Endothelial cell of umbilical vein (primary cell): ENCODE measurements around the gene LRRC71. TPM values are rescaled to one million over a fixed set of nuclear protein-coding genes. Genes with fewer than 3 reads are reported as not detected.

Experiments
- BruUV-seq: library from RNA; stranded (reverse); fragments of 400-500 nt; replicated peaks from 2 replicates; lab custom pipeline; 2021; lab: Mats Ljungman, UMichigan
- CTCF ChIA-PET: fragments of 300-600, 350-600 bp; sonication (Branson Sonifier 250); formaldehyde crosslinking; loops from one replicate; lab custom pipeline; 2021; ENCODE audit warnings: antibody characterized with exemption, inconsistent platforms; lab: Charles Lee
- POLR2A ChIA-PET: fragments of 300-600, 350-600 bp; sonication (Branson Sonifier 250); formaldehyde crosslinking; loops from one replicate; lab custom pipeline; 2021; ENCODE audit warnings: antibody characterized with exemption, inconsistent platforms; lab: Charles Lee
- DNase-seq: peaks from one replicate; pipeline ENCODE4 v3.0.0-alpha.2; 2011; ENCODE audit warnings: low read depth, low spot score
- FAIRE-seq: peaks from 2 replicates; lab custom pipeline; 2011; peaks lifted over from hg19 to GRCh38; lab: Jason Lieb, UNC
- H2AFZ ChIP-seq: 2 replicates; pipeline ENCODE4 v1.6.0; 2012; ENCODE audit warnings: low read depth, low read length, control low read depth, inconsistent platforms
- H3K27ac ChIP-seq: 2 replicates; pipeline ENCODE4 v1.5.1; 2011; ENCODE audit warnings: low read depth, mild to moderate bottlenecking, control low read depth, low read length, moderate library complexity; ENCODE audit not compliant: insufficient read depth
- H3K27me3 ChIP-seq, 2 experiments: 2 replicates each; pipeline versions ENCODE4 v1.6.0 to v1.6.1; 2011; ENCODE audit warnings: low read length in 2 of 2, mixed read lengths in 1 of 2; ENCODE audit not compliant: control insufficient read depth in 2 of 2, insufficient read depth in 2 of 2
- H3K36me3 ChIP-seq, 2 experiments: 2 replicates in 1 of 2; 3 replicates in 1 of 2; pipeline ENCODE4 v1.5.1; 2011; ENCODE audit warnings: low read length in 2 of 2, mild to moderate bottlenecking in 1 of 2, moderate library complexity in 1 of 2; ENCODE audit not compliant: control insufficient read depth in 2 of 2, insufficient read depth in 2 of 2; ENCODE audit errors: extremely low read depth in 1 of 2
- H3K4me1 ChIP-seq: 3 replicates; pipeline ENCODE4 v1.5.1; 2011; ENCODE audit warnings: mild to moderate bottlenecking, low read length; ENCODE audit not compliant: control insufficient read depth, insufficient read depth; ENCODE audit errors: extremely low read depth
- H3K4me2 ChIP-seq: 2 replicates; pipeline ENCODE4 v1.6.1; 2011; ENCODE audit warnings: low read length, control low read depth, mixed read lengths; ENCODE audit not compliant: insufficient read depth
- H3K4me3 ChIP-seq, 3 experiments: fragments of 200-600 bp in 1 of 3; sonication (generic), shearing (Covaris generic) in 1 of 3; replicated peaks in 1 of 3; 2 replicates each; pipeline ENCODE4 v1.5.1; 2011 to 2016; ENCODE audit warnings: control low read depth in 3 of 3, low read length in 3 of 3, mild to moderate bottlenecking in 2 of 3, inconsistent platforms in 1 of 3, low read depth in 1 of 3, moderate library complexity in 1 of 3; ENCODE audit not compliant: insufficient read depth in 1 of 3
- H3K79me2 ChIP-seq: 2 replicates; pipeline ENCODE4 v1.6.0; 2012; ENCODE audit warnings: low read length, inconsistent platforms; ENCODE audit not compliant: control insufficient read depth, insufficient read depth
- H3K9ac ChIP-seq: replicated peaks from 2 replicates; pipeline ENCODE3; 2011; ENCODE audit warnings: low read length, control low read depth; ENCODE audit not compliant: insufficient read depth; ENCODE audit errors: extremely low read depth
- H3K9me1 ChIP-seq: replicated peaks from 3 replicates; pipeline ENCODE4 v1.6.0; 2011; ENCODE audit warnings: mild to moderate bottlenecking, low read length; ENCODE audit not compliant: control insufficient read depth, insufficient read depth; ENCODE audit errors: extremely low read depth
- H3K9me3 ChIP-seq: replicated peaks from 2 replicates; pipeline ENCODE4 v1.5.1; 2012; ENCODE audit warnings: low read length, inconsistent platforms; ENCODE audit not compliant: control insufficient read depth, insufficient read depth
- H4K20me1 ChIP-seq: replicated peaks from 2 replicates; pipeline ENCODE3; 2011; ENCODE audit warnings: mild to moderate bottlenecking, low read length; ENCODE audit not compliant: control insufficient read depth, insufficient read depth; ENCODE audit errors: extremely low read depth
- EZH2 ChIP-seq: IDR thresholded peaks from 2 replicates; pipeline ENCODE4 v1.6.1; 2012; ENCODE audit warnings: borderline replicate concordance, low read depth, mild to moderate bottlenecking, moderate library complexity, low read length, inconsistent platforms; ENCODE audit not compliant: severe bottlenecking
- FOS ChIP-seq: IDR thresholded peaks from 2 replicates; pipeline ENCODE4 v1.6.1; 2011; ENCODE audit warnings: mild to moderate bottlenecking, low read length, moderate library complexity, borderline replicate concordance; ENCODE audit not compliant: insufficient read depth
- GATA2 ChIP-seq: IDR thresholded peaks from 2 replicates; pipeline ENCODE4 v1.7.0; 2011; ENCODE audit warnings: low read depth, mild to moderate bottlenecking, moderate library complexity, mixed read lengths, low read length; ENCODE audit not compliant: insufficient read length, insufficient read depth
- JUN ChIP-seq: IDR thresholded peaks from 2 replicates; pipeline ENCODE4 v1.6.1; 2011; ENCODE audit warnings: borderline replicate concordance, low read depth; ENCODE audit not compliant: insufficient read length, insufficient read depth
- MYC ChIP-seq: IDR thresholded peaks from one replicate; pipeline ENCODE4 v1.6.1; 2011; ENCODE audit warnings: mild to moderate bottlenecking, low read depth, low read length
- POLR2A ChIP-seq: IDR thresholded peaks from 2 replicates; pipeline ENCODE4 v1.6.1; 2012; ENCODE audit warnings: low read depth, mild to moderate bottlenecking, control low read depth, low read length
- POLR2AphosphoS5 ChIP-seq: IDR thresholded peaks from 2 replicates; pipeline ENCODE4 v1.6.1; 2012; ENCODE audit warnings: low read depth, mild to moderate bottlenecking, control low read depth, low read length, moderate library complexity; ENCODE audit not compliant: insufficient read depth
- dilution Hi-C: fragments of 300-500 bp; cut with MboI; formaldehyde crosslinking; loops from one replicate; pipeline ENCODE4 v1.15.0; 2019; ENCODE audit warnings: low sequenced_read_pairs; ENCODE audit not compliant: extremely low pct_ligation_motif_present
- intact Hi-C: fragments of 100-400 bp; cut with micrococcal nuclease; formaldehyde crosslinking; loops from one replicate; pipeline ENCODE4 v1.10.0; 2022
- polyA plus RNA-seq, 4 experiments: library from polyadenylated mRNA; depleted of rRNA in 3 of 4; stranded (reverse) in 3 of 4; unstranded in 1 of 4; fragments of >200 nt; gene quantifications; 2 replicates each; pipeline versions ENCODE4 v1.2.1 to v1.2.3, GENCODE V29; 2011 to 2012; ENCODE audit warnings: missing spikeins in 1 of 4
- total RNA-seq: library from RNA; stranded (reverse); gene quantifications from 2 replicates; pipeline ENCODE4 v1.2.3, GENCODE V29; 2021
- TF ChIP-seq, protein P1 (sequence below), 2 donors: IDR thresholded peaks; 1 replicate in 1 of 2; 2 replicates in 1 of 2; pipeline ENCODE4 v1.5.1; 2011; ENCODE audit warnings: low read length in 2 of 2, mild to moderate bottlenecking in 2 of 2, moderate library complexity in 2 of 2, control low read depth in 1 of 2, inconsistent platforms in 1 of 2, low read depth in 1 of 2; ENCODE audit not compliant: insufficient read depth in 1 of 2; ENCODE audit errors: extremely low read depth in 1 of 2
- TF ChIP-seq, protein P2 (sequence below): IDR thresholded peaks from 2 replicates; pipeline ENCODE4 v1.6.1; 2011; ENCODE audit not compliant: insufficient read depth, insufficient read length

The LRRC71 gene
- total and polyA plus RNA-seq, 2 donors (not counting 3 experiments of a cell fraction or from before 2014, with no cell fraction given): 0.35 to 0.66 TPM

DNA sequence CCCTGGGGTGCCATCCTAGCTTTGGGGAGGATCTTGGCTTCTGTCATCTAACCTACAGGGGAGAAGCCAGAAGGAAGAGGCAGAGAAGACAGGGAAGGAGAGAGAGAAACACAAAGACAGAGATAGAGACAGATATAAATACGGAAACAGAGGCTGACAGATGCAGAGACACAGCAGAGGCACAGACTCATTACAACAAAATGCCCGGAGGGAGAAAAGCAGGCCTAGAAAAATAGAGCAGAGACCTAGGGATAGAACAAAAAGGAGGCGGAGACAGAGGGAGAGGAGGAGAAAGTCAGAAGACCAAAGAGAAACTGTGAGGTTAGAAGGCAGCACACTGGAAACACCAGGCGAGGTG lies 25.0 kb upstream of the LRRC71 start:
- H3K36me3 ChIP-seq: no peaks in the 10 kb centered on the region
- H3K27me3 ChIP-seq: no peaks in the 10 kb centered on the region
- H3K9me1 ChIP-seq: no peaks in the 10 kb centered on the region
- H2AFZ ChIP-seq: no peak overlapping the region
- no peak for TF ChIP-seq JUN
- TF ChIP-seq, protein P1, sequence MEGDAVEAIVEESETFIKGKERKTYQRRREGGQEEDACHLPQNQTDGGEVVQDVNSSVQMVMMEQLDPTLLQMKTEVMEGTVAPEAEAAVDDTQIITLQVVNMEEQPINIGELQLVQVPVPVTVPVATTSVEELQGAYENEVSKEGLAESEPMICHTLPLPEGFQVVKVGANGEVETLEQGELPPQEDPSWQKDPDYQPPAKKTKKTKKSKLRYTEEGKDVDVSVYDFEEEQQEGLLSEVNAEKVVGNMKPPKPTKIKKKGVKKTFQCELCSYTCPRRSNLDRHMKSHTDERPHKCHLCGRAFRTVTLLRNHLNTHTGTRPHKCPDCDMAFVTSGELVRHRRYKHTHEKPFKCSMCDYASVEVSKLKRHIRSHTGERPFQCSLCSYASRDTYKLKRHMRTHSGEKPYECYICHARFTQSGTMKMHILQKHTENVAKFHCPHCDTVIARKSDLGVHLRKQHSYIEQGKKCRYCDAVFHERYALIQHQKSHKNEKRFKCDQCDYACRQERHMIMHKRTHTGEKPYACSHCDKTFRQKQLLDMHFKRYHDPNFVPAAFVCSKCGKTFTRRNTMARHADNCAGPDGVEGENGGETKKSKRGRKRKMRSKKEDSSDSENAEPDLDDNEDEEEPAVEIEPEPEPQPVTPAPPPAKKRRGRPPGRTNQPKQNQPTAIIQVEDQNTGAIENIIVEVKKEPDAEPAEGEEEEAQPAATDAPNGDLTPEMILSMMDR (IDR thresholded peaks at IDR 0.05; ENCODE audit: extremely low read depth in 1 of 2, insufficient read depth in 1 of 2, low read depth in 1 of 2, low read length in 2 of 2): no peak
- TF ChIP-seq POLR2A: no peak
- TF ChIP-seq GATA2: no peak
- no peak for TF ChIP-seq POLR2AphosphoS5
- no peak for TF ChIP-seq FOS
- no peak for TF ChIP-seq EZH2
- TF ChIP-seq, protein P2, sequence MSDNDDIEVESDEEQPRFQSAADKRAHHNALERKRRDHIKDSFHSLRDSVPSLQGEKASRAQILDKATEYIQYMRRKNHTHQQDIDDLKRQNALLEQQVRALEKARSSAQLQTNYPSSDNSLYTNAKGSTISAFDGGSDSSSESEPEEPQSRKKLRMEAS: no peak
- TF ChIP-seq MYC: no peak
- H3K4me1 ChIP-seq: peaks cover 58% of the 10 kb centered on the region
- POLR2A ChIA-PET: no interaction called here
- CTCF ChIA-PET: interaction anchor here (1.2 to 8.0 kb wide), 5 partner anchors 14 to 169 kb away, joined by 3 to 312 read pairs (median 3); partner anchors contain the start of gene LRRC71
- DNase-seq (no peak), FAIRE-seq (peak; percentile 38)
- peak overlapping the region; percentile 84 for H3K9ac ChIP-seq
- H3K27ac ChIP-seq: peak overlapping the region; percentile 95
- dilution Hi-C loops: no loop called here
- no peaks in the 10 kb centered on the region for H3K9me3 ChIP-seq
- BruUV-seq: no TSS peak
- peak overlapping the region; percentile 96 for H3K4me2 ChIP-seq
- H3K79me2 ChIP-seq: peaks cover 66% of the 10 kb centered on the region
- peak overlapping the region; percentile 85 to 92 (median 90) for H3K4me3 ChIP-seq
- intact Hi-C loops: loop anchor here (10.0 kb wide), 1 partner anchor 391 kb away; the partner anchor contains the start of gene MEF2D
- H4K20me1 ChIP-seq: no peaks in the 10 kb centered on the region
